ENCODE results near the gene CCDC6.

DNA sequence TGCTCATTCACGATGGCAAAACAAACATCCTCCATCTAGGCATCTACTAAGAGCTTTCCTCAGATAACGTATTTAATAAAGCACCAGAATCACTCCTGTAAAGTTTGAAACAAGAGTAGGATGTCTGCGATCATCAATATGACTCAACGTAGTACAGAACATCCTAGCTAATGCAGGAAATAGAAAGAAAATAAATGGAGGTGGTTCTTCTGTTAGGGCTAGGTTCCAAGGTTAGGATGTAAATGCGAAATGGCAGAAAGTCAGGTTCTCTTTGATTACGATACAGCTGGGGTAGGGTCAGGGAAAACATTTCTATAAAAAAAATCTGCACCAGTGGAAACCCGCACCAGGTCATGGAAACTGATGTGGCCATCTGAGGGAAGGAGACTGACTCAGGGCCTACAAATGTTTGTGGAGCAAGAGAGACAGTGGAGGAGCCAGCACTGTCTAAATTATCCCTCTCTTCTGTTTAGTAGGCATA lies 29.1 kb downstream of the CCDC6 start:
- TF ChIP-seq, protein P1, sequence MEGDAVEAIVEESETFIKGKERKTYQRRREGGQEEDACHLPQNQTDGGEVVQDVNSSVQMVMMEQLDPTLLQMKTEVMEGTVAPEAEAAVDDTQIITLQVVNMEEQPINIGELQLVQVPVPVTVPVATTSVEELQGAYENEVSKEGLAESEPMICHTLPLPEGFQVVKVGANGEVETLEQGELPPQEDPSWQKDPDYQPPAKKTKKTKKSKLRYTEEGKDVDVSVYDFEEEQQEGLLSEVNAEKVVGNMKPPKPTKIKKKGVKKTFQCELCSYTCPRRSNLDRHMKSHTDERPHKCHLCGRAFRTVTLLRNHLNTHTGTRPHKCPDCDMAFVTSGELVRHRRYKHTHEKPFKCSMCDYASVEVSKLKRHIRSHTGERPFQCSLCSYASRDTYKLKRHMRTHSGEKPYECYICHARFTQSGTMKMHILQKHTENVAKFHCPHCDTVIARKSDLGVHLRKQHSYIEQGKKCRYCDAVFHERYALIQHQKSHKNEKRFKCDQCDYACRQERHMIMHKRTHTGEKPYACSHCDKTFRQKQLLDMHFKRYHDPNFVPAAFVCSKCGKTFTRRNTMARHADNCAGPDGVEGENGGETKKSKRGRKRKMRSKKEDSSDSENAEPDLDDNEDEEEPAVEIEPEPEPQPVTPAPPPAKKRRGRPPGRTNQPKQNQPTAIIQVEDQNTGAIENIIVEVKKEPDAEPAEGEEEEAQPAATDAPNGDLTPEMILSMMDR (IDR thresholded peaks at IDR 0.05) = no peak
- TF ChIP-seq POLR2A (IDR thresholded peaks at IDR 0.05) = no peak

Measured in vagina (tissue), 2 donors.